Putamen (tissue), 1 donor: ENCODE results near the gene RAB24.
"Not testable (repeated sequence)": the region's sequence is repeated elsewhere in the genome, so short reads cannot be mapped to it uniquely, and the experiment has no call there.

ENCODE experiments used
- DNase-seq: peaks from one replicate; pipeline ENCODE4 v3.0.0-alpha.2; 2016; ENCODE audit warnings: low spot score

RAB24 gene

DNA sequence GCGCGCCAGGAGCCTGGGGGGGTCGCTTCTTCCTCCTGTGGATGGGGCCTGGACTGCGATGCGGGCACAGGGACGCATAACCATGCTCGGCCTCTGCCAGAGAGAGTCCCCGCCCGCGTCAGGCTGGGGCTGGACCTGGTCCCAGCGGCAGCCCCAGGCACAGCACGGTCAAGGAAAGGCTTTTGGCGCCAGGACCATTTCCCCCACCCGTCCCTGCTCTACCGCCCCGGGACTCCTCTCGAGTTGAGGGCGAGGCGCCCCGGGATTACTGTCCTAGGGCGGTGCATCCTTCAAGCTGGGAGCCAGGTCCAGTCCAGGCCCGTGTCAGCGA is 7.8 kb upstream of the RAB24 start:
- no peak for DNase-seq

DNA sequence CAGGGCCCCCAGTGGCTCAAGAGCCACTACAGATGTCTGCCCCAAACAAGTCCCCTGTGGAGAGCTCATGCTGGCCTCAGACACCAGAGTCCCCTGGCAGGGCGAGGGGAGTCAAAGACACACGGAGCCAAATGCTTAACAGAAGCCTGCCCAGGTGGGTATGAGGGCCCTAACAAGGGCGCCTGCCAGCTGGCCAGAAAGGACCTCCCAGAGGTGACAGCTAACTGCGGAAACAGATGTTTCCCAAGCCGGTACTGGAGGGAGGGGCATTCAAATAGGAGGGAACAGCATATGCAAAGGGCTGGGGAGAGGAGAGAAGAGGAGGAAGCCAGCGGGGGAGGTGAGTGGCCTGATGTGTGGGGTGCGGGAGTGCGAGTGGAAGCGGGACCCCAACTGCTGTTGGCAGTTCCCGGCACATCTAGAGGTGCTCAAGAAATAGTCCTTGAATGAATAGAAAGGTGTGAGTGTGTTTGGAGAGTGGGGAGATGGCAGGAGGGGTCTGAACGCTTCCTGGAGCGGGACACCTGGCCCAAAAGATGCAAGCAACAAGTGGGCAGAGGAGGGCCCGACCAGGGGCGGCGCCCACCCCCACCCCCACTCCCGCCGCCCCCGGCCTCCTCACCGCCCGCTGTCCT is 7.4 kb upstream of the RAB24 start:
- DNase-seq = no peak

DNA sequence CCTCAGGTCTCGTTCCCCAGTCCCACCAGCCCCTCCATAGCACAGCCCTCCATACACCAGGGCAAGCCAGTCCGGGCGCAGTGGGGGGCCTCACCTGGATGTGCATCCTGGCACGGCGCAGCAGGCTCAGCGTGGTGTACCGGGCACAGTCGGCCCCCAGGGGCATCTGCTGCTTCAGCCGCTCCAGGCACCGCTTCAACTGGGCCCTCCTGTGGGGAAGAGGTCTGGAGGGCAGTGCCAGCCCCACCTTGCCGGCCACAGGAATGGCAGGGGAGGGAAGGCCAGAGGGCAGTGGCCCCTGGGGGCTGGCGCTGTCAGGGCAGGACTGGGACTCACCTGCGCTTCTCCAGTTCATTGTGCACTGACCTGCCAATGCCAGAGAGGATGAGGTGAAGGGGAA is 6.8 kb upstream of the RAB24 start:
- no peak for DNase-seq

DNA sequence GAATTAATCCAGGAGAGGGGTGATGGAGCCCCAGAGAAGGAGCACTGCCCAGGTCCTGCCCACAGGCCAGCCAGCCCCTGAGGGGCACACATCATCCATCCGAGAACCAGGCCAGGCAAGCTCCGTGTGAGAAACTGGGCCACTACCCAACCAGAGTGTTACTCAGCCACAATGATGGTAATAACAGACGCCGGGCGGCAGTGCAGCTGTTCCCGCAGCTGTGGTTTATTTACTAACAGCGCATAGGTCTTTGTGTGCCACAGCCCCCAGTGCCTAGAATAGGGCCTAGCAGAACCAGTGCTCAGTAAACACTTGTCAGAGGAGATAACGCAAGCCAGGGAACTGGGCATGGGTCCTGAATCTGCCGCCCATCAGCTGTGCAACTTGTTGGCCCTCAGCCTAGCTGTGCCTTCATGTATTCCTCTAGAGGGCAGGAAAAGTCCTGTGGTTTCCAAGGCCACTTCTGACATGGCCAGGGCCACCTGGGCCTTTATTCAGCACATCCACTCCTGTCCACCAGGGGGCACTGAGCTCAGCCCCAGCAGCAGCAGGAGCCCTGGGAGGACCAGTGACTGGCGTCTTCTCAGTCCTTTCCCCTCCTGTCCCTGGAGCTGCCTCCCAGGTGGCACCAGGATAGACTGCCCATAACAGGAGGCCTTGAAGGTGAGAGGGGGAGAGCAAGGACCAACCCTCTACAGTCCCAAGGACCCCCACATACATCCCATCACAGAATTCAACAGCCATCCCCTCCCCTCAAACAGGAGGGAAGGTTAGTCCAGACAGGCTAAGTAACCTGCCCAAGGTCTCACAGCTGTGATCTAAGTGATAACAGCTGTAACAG is 6.1 kb upstream of the RAB24 start:
- no peak for DNase-seq

DNA sequence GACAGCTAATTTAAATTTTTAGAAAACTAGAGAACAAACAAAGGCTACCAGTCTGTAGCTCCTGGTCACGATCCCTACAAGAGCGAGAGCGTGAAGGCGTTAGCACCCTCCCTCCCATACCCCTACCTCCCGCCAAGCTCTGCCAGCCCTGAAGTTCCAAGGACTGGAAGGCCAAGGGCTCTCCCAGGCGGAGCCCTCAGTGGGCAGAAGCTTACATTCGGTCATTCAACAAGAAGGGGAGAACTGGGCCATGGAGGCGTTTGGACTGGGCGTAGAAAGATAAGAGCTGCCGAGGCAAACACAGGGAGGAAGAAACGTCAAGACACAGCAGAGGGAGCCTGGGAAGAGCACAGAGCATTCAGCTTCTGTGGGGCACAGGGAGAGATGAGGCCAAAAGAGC is 5.2 kb upstream of the RAB24 start:
- no peak for DNase-seq

DNA sequence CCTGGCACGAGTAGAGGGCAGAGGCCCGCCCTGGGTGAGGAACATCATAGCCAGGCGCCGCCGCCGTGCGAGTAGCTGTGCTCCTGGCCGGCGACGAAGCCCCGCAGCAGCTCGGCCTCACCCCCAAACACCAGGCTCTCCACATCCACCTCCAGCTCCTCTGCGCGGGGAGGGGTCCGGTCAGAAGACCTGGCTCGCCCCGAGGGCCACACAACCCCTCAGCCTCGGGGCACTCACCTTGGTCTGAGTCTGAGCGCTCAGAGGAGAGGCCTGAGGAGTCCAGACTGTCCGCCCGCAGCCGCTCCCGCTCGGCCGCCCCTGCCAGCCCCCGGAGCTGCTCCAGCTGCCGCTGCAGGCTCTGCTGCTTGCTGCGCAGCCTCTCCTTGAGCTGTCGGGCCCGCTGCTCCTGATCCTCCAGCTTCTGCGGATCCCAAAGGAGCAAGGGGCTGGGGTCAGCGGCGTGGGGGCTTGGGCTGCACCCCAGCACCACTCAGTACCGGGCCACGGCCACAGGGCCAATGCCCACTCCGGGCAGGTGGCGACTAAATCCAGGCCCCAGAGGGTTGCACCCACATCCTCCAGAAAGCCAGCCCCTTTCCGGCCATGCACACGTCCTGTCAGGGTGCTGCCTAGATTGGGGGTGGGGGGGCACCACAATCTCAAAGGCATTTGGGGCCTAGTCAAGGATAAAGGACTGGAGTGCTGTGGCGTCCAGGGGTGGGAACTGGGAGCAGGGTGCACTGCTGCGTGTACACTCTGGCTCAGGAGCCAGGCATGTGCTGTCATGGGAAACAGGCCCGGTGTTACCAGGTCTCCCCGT is 4.2 kb upstream of the RAB24 start:
- DNase-seq = no peak

DNA sequence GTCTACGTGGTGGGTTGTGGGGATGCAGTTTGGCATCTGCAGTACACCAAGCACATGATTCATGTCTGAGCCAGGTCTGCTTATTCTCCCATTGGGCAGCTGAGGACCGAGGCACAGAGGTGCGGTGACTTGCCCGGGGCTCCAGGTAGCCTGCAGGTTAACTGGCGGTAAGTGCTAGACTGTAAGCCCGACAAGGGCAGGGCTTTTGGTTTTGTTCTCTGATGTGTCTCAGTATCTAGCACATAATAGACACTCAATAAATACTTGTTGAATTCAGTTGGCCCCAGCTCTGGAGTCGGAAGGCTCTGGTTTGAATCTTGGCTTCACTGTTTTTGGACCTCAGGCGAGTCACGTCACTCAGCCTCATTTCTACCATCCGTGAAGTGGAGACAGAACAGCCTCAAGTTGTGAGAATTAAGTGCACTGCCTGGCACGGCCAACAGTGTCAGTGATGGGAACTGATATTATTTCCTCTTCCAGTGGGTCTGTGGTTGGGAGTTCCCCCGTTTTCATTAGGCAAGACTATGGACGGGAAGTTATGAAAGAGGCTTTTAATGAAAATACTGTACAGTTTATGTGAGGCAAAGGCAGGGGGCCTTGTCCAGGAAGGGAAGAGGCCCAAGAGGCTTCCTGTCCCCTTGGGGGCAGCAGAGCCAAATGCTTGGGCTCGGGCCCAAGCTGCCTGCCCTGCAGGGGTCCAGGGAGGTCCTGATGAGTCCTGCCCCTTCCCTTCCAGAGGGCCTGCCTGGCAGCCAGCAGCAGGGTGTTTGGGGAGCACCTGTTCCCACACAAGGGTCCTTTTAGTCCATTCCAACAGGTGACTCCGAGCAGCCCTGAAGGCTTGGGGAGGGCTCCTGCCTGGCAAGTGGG is 3.4 kb upstream of the RAB24 start:
- no peak for DNase-seq

DNA sequence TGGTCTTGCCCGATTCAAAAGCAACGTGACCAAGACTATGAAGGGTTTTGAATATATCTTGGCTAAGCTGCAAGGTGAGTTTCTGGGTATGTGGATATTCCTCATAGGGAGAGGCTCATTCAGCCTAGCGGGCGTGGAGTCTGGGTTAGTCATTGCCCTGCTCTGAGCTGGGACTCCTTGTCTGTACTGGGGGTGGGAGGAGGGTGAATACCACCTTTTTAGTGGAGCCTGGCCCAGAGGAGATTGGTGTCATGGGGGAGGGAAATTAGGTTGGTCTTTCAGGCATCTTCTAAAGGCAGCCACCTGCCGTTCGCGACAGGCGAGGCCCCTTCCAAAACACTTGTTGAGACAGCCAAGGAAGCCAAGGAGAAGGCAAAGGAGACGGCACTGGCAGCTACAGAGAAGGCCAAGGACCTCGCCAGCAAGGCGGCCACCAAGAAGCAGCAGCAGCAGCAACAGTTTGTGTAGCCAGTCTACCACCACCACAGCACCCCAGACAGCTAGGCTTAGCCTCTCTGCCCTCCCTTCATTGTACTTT is 2.7 kb upstream of the RAB24 start:
- DNase-seq = not testable (repeated sequence)

DNA sequence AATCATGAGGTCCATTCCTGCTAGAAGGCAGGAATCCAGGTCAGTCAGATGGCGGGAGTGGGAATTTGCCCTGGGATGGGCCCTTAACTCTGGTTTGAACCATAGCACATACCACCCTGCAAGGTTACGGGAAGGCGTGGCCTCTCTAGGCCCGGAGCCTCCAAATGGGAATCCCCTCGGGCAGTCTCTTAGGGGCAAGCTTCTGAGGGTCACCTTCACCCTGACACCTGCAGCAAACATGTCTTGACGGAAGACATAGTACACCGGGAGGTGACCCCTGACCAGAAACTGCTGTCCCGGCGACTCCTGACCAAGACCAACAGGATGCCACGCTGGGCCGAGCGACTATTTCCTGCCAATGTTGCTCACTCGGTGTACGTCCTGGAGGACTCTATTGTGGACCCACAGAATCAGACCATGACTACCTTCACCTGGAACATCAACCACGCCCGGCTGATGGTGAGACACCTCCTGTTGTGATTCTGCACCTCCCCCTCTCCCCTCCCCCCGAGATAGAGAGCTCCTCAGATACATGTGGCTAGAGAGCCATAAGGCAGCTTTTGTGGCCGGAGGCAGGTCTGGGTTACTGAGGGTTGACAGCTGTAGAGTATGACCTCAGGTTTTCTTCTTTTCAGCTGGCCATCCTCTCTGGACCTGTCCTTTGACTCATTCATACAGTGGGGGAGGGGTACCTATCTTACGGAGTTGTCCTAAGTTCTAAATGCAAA is 1.0 kb upstream of the RAB24 start:
- no peak for DNase-seq

DNA sequence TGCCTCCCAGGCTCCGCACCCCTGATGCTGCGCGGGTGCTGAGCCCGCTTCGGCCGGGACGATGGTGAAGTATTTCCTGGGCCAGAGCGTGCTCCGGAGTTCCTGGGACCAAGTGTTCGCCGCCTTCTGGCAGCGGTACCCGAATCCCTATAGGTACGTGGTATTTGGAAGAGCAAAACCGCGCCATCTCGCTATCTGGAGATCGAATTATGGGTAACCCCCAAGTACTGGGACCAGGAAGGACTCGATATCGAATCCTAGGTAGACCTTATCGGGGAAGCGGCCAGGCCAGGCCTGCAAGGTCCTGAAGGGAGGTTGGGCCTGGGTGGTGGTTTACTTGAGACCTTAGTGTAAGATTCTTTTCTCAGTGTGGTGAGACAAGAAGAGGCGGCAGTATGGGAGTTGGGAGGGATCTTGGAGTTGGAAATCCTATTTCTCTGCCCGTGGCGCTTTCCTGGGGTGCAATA is 439 bp upstream of the RAB24 start:
- DNase-seq = no peak

DNA sequence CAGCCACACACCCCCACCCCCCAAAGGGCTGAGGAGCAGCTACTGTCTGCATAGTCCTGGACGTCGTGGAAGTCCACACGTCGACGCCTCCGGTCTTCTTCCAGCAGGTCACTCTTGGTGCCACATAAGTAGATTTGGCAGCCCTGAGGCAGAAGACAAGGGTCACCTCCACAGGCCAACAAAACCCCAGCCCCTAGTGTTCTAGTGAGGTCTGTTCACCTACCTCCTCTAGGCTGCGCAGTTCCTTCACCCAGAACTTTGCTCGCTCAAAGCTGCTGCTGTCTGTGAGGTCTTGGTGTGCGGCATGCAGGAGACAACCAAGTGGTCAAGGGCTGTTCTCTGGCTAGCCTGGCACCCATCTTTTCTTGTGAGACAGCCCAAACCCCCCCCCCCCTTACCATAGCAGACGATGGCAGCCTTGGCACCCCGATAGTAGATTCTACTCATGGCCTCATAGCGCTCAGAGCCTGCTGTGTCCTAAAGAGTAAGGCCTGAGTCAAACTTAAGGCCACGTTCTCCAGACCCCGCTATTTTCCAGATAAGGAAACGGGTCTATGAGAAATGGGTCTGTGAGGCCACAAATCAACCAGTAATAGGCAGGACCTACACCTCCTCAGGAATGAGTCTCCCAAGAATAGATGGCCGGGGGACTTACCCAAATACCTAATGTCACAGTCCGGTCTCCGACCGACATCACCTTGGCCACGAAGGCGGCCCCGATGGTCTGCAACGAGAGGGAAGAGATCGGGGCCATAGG is 987 bp downstream of the RAB24 start:
- no peak for DNase-seq

DNA sequence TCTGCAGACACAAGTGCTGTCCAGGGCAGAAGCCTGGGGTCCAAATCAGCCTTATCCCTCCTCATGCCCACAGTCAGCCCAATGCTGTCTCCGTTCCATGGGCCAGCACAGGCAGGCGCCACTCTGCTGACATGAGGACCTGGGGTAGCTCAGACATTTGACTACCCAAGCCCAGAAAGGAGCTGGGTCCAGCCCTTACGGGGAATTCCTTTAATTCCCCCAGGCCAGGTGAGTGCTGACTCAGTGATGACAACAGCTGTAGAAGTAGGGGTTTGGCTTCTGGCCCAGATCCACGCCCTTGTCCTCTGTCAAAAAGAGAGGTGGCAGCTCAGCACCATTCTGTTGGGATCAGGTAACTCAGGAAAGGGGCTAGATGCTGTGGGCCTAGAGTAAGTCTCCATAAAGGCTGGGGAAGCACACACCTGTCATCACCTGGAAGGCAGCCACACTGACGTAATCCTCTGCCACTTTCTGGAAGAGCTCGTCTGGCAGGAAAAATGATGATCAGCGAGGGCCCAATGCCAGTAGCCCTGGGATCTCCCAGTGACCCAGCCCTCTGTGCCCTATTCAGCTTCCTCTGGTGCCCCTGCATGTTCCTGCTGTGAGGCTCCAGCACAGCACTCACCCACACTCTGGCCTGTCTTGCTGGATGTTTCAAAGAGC is 1.9 kb downstream of the RAB24 start:
- no peak for DNase-seq

DNA sequence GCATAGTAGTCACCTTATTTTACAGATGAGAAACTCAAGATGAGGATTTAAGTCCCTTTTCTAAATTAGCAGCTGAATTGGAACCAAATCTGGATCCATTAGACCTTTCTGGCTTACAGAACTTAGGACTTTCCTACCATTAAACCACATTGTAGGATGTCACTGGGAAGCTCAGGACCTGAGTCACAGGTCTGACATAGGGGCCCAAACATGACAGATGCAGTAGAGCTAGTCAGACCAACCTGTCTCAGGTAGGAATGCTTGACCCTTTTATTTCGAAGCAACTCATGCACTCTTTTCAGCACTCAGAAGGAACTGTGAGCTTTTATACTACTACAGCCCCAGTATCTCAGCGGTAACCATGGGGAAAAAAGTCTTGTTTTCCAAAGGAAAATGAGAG is 2.6 kb downstream of the RAB24 start:
- no peak for DNase-seq

DNA sequence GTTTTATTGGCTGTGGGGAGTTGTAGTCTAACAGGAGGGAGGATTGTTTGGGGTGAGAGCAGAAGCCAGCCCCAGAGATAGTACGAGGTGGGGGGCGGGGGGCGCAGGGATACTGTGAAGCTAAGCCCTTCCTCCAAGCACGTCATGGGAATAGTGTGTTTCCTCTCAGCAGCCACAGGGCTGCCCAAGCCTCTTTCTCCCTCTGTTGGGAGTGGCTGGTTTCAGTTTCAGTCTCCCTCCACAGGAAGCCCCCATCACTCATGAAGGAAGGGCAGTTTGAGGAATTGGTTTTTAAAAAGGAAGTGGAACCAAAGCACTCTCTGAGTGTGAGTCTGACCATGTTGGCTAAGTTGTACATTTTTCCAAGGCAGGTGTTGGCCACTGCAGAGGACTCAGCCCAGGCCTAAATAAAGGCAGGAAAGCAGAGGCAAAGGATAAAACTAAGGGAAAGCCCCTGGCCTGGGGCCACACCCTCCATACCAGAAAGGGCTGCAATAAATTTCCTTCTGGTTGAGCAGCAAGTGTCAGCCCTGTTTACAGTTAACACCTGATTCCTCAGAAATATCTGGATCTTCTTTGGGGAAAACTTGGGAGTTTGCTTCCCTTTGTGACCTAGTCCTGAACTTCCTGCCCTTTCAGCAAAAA is 3.2 kb downstream of the RAB24 start:
- DNase-seq = no peak

DNA sequence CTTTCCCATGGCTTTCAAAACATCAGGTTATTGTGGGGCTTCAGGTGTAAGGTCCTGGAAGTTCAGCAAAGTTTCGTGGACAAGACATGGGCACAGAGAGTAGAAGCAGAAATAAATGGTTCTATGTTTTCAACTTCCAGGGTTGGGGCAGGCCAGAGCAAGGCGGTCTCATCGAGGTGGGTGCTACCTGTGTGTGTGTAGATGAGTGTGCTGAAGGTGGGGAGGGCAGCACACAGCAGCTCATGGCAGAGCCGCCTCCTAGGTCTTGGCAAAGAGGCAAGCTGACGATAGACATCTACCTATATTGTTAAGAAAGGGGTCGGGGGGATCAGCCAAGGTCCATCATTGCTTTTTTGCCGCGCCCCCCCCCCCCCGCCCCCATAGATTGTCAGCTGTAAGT is 3.8 kb downstream of the RAB24 start:
- no peak for DNase-seq

DNA sequence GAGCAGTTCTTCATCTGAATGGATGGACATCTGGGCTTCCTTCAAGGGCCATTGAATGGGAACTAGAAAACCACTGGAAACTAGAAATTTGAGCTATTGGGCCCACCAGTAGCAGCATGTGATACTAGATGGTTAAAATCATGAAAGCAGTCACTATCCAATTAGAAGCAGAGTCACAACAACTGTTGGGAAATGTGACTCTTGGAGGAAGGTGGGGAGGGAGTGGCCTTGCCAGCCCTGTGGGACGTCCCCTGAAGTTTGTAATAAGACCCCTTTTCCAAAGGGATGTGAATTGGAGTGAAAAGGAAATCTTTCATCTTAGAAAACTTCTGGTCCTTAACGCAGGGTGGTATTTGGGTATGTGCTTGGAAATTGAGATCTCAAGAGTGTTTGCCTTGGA is 5.6 kb downstream of the RAB24 start:
- DNase-seq = no peak

DNA sequence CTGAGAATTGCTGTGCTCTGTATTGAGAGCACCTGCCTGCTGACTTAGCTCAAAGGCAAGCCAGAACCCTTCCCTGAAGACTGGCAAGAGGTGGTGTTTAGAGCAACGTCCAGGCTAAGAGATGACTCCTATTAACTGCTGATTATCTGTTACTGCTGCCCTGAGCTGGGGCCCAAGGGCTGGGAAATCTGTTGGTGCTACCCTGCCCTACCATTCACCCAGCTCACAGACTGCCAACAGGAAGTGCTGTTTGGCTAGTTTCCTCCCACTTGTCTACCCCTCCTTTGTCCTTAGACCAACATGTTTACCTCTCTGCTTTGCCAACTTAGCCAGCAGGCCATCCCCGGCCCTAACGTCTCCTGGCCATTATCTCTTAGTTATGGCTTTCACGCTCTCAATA is 6.9 kb downstream of the RAB24 start:
- DNase-seq = no peak

DNA sequence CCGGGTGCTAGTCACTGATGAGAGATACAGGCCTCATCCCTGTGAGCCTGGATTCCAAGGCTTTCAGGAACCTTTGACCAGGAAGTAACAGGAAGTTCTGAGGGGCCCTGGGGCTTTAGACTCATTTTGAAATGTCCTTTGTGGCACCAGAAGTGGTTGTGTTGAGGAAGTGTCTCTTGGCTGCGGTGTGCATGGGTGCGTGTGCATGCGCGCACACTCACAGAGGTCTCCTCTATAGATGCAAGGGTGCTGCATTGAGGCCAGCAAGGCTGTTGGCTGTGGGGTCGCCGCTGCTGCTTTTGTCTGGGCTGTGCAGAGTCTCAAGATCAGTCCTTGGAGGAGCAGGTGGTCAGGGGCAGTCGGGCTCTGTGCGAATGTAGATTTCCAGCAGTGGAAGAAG is 7.6 kb downstream of the RAB24 start:
- DNase-seq = no peak

DNA sequence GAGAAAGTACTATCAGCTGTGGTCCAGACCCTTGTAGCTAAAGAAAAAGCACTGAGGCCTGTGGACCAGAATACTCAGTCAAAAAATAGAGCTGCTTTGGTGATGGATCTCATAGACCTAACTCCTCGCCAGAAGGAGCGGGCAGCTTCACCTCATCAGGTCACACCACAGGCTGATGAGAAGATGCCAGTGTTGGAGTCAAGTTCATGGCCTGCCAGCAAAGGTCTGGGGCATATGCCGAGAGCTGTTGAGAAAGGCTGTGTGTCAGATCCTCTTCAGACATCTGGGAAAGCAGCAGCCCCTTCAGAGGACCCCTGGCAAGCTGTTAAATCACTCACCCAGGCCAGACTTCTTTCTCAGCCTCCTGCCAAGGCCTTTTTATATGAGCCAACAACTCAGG is 8.9 kb downstream of the RAB24 start:
- DNase-seq = no peak
